IPS-15b (cell line): Measurements from ENCODE around the gene CCDC50.

Experiments used
- H3K27me3 ChIP-seq: one replicate; pipeline ENCODE4 v1.6.1; 2013; ENCODE audit warnings: low read length; ENCODE audit not compliant: control insufficient read depth, insufficient read depth
- H3K36me3 ChIP-seq: one replicate; pipeline ENCODE4 v1.6.1; 2013; ENCODE audit warnings: low read length; ENCODE audit not compliant: control insufficient read depth, insufficient read depth
- H3K4me1 ChIP-seq: one replicate; pipeline ENCODE4 v1.6.1; 2013; ENCODE audit warnings: mild to moderate bottlenecking, low read length; ENCODE audit not compliant: control insufficient read depth, insufficient read depth
- H3K4me3 ChIP-seq: one replicate; pipeline ENCODE4 v1.5.1; 2013; ENCODE audit warnings: low read depth, low read length
- H3K9ac ChIP-seq: one replicate; pipeline ENCODE4 v1.6.1; 2013; ENCODE audit warnings: low read depth, mild to moderate bottlenecking, low read length
- H3K9me3 ChIP-seq: one replicate; pipeline ENCODE4 v1.6.1; 2013; ENCODE audit warnings: mild to moderate bottlenecking, low read length; ENCODE audit not compliant: control insufficient read depth, insufficient read depth

Gene CCDC50

GRCh38 chr3:191328962-191329653 is at the start of gene CCDC50:
Gene CCDC50 (plus strand): TSS chr3:191329394. CDS start chr3:191329675, 281 bp downstream.
- Histone ChIP-seq H3K9me3 (no peaks in the 10 kb centered on the region), H3K36me3 (no peaks in the 10 kb centered on the region), H3K4me3 (peak within 1 kb of the TSS; percentile 69), H3K9ac (peak within 1 kb of the TSS; percentile 26), H3K4me1 (peaks cover 10% of the 10 kb centered on the region), H3K27me3 (peaks cover 34% of the 10 kb centered on the region)

GRCh38 chr3:191280111-191280510 is 49.1 kb upstream of the CCDC50 start:
- no peak overlapping the region for H3K4me3 ChIP-seq
- H3K27me3 ChIP-seq, result no peaks in the 10 kb centered on the region
- no peaks in the 10 kb centered on the region for H3K36me3 ChIP-seq
- no peak overlapping the region for H3K9ac ChIP-seq
- H3K4me1 ChIP-seq, result no peaks in the 10 kb centered on the region
- H3K9me3 ChIP-seq, result no peaks in the 10 kb centered on the region

GRCh38 chr3:191280882-191281281 is 48.3 kb upstream of the CCDC50 start:
- H3K9ac ChIP-seq, result no peak overlapping the region
- no peaks in the 10 kb centered on the region for H3K36me3 ChIP-seq
- H3K4me1 ChIP-seq, result no peaks in the 10 kb centered on the region
- H3K9me3 ChIP-seq, result no peaks in the 10 kb centered on the region
- H3K27me3 ChIP-seq, result no peaks in the 10 kb centered on the region
- H3K4me3 ChIP-seq, result no peak overlapping the region

- H3K9ac ChIP-seq, result no peak overlapping the region
- no peak overlapping the region for H3K4me3 ChIP-seq
- H3K9me3 ChIP-seq, result no peaks in the 10 kb centered on the region
- H3K27me3 ChIP-seq, result no peaks in the 10 kb centered on the region
- H3K4me1 ChIP-seq, result no peaks in the 10 kb centered on the region
- no peaks in the 10 kb centered on the region for H3K36me3 ChIP-seq
These were observed 46.7 kb upstream of the CCDC50 start for GRCh38 chr3:191282251-191283185.

- H3K4me1 ChIP-seq, result no peaks in the 10 kb centered on the region
- H3K4me3 ChIP-seq, result no peak overlapping the region
- no peaks in the 10 kb centered on the region for H3K36me3 ChIP-seq
- no peaks in the 10 kb centered on the region for H3K27me3 ChIP-seq
- no peaks in the 10 kb centered on the region for H3K9me3 ChIP-seq
- no peak overlapping the region for H3K9ac ChIP-seq
These were observed 45.8 kb upstream of the CCDC50 start for GRCh38 chr3:191283400-191283799.

- Histone ChIP-seq H3K9ac (no peak overlapping the region), H3K27me3 (no peaks in the 10 kb centered on the region), H3K36me3 (no peaks in the 10 kb centered on the region), H3K4me1 (no peaks in the 10 kb centered on the region), H3K9me3 (no peaks in the 10 kb centered on the region), H3K4me3 (no peak overlapping the region)
These were observed 38.7 kb upstream of the CCDC50 start for GRCh38 chr3:191290311-191291025.

GRCh38 chr3:191292243-191293015 is 36.8 kb upstream of the CCDC50 start:
- H3K9ac ChIP-seq, result no peak overlapping the region
- no peaks in the 10 kb centered on the region for H3K9me3 ChIP-seq
- no peak overlapping the region for H3K4me3 ChIP-seq
- H3K36me3 ChIP-seq, result no peaks in the 10 kb centered on the region
- H3K4me1 ChIP-seq, result no peaks in the 10 kb centered on the region
- no peaks in the 10 kb centered on the region for H3K27me3 ChIP-seq

- no peak overlapping the region for H3K9ac ChIP-seq
- no peaks in the 10 kb centered on the region for H3K9me3 ChIP-seq
- H3K4me3 ChIP-seq, result no peak overlapping the region
- H3K36me3 ChIP-seq, result no peaks in the 10 kb centered on the region
- H3K4me1 ChIP-seq, result no peaks in the 10 kb centered on the region
- no peaks in the 10 kb centered on the region for H3K27me3 ChIP-seq
These were observed 34.9 kb upstream of the CCDC50 start for GRCh38 chr3:191294291-191294690.

GRCh38 chr3:191296041-191296541 is 33.1 kb upstream of the CCDC50 start:
- no peaks in the 10 kb centered on the region for H3K27me3 ChIP-seq
- H3K9ac ChIP-seq, result no peak overlapping the region
- no peaks in the 10 kb centered on the region for H3K36me3 ChIP-seq
- H3K9me3 ChIP-seq, result no peaks in the 10 kb centered on the region
- H3K4me1 ChIP-seq, result no peaks in the 10 kb centered on the region
- no peak overlapping the region for H3K4me3 ChIP-seq

GRCh38 chr3:191298846-191299245 is 30.3 kb upstream of the CCDC50 start:
- no peaks in the 10 kb centered on the region for H3K9me3 ChIP-seq
- no peak overlapping the region for H3K9ac ChIP-seq
- H3K27me3 ChIP-seq, result no peaks in the 10 kb centered on the region
- H3K4me1 ChIP-seq, result peaks cover 11% of the 10 kb centered on the region
- H3K4me3 ChIP-seq, result no peak overlapping the region
- H3K36me3 ChIP-seq, result no peaks in the 10 kb centered on the region

GRCh38 chr3:191300422-191300821 is 28.8 kb upstream of the CCDC50 start:
- no peak overlapping the region for H3K4me3 ChIP-seq
- no peaks in the 10 kb centered on the region for H3K27me3 ChIP-seq
- H3K9ac ChIP-seq, result no peak overlapping the region
- peaks cover 11% of the 10 kb centered on the region for H3K4me1 ChIP-seq
- H3K36me3 ChIP-seq, result no peaks in the 10 kb centered on the region
- no peaks in the 10 kb centered on the region for H3K9me3 ChIP-seq
